ENCODE results near the gene ABCA4. TPM values are rescaled to one million over a fixed set of nuclear protein-coding genes. Genes with fewer than 3 reads are reported as not detected.
A peak's percentile ranks its signal among the peaks of the same experiment; 100 is the strongest.

ABCA4 gene
- total RNA-seq, 1 experiment from 2014 or later: 4.8 TPM

GRCh38 chr1:94098585-94099111, 22.3 kb downstream of the ABCA4 start:
- Histone ChIP-seq H3K4me3 (no peak overlapping the region), H3K36me3 (no peaks in the 10 kb centered on the region), H3K9me3 (no peaks in the 10 kb centered on the region), H3K27me3 (no peaks in the 10 kb centered on the region)
- DNase-seq: no peak

GRCh38 chr1:94096797-94097549, 24.0 kb downstream of the ABCA4 start:
- no peaks in the 10 kb centered on the region for H3K9me3 ChIP-seq
- H3K36me3 ChIP-seq: no peaks in the 10 kb centered on the region
- no peak for DNase-seq
- no peaks in the 10 kb centered on the region for H3K27me3 ChIP-seq
- H3K4me3 ChIP-seq: no peak overlapping the region

GRCh38 chr1:94095744-94096469, 25.0 kb downstream of the ABCA4 start:
- Histone ChIP-seq H3K4me3 (no peak overlapping the region), H3K27me3 (no peaks in the 10 kb centered on the region), H3K9me3 (no peaks in the 10 kb centered on the region), H3K36me3 (no peaks in the 10 kb centered on the region)
- peak; percentile 28 for DNase-seq

GRCh38 chr1:94095112-94095637, 25.8 kb downstream of the ABCA4 start:
- Histone ChIP-seq H3K36me3 (no peaks in the 10 kb centered on the region), H3K9me3 (no peaks in the 10 kb centered on the region), H3K4me3 (no peak overlapping the region), H3K27me3 (no peaks in the 10 kb centered on the region)
- DNase-seq: peak; percentile 31

GRCh38 chr1:94094469-94095111, 26.4 kb downstream of the ABCA4 start:
- no peaks in the 10 kb centered on the region for H3K27me3 ChIP-seq
- H3K9me3 ChIP-seq: no peaks in the 10 kb centered on the region
- no peaks in the 10 kb centered on the region for H3K36me3 ChIP-seq
- no peak overlapping the region for H3K4me3 ChIP-seq
- peak; percentile 72 for DNase-seq

- Histone ChIP-seq H3K9me3 (no peaks in the 10 kb centered on the region), H3K27me3 (no peaks in the 10 kb centered on the region), H3K4me3 (no peak overlapping the region), H3K36me3 (no peaks in the 10 kb centered on the region)
- peak; percentile 59 for DNase-seq
Measured at GRCh38 chr1:94093996-94094395, 27.0 kb downstream of the ABCA4 start.

- no peak overlapping the region for H3K4me3 ChIP-seq
- H3K9me3 ChIP-seq: no peaks in the 10 kb centered on the region
- H3K27me3 ChIP-seq: no peaks in the 10 kb centered on the region
- no peak for DNase-seq
- H3K36me3 ChIP-seq: no peaks in the 10 kb centered on the region
Measured at GRCh38 chr1:94093396-94093795, 27.6 kb downstream of the ABCA4 start.

- Histone ChIP-seq H3K36me3 (no peaks in the 10 kb centered on the region), H3K27me3 (no peaks in the 10 kb centered on the region), H3K9me3 (no peaks in the 10 kb centered on the region), H3K4me3 (no peak overlapping the region)
- DNase-seq: no peak
Measured at GRCh38 chr1:94092210-94092613, 28.7 kb downstream of the ABCA4 start.

GRCh38 chr1:94090761-94091160, 30.2 kb downstream of the ABCA4 start:
- DNase-seq: no peak
- no peaks in the 10 kb centered on the region for H3K9me3 ChIP-seq
- H3K27me3 ChIP-seq: no peaks in the 10 kb centered on the region

GRCh38 chr1:94087193-94087592, 33.8 kb downstream of the ABCA4 start:
- no peak for DNase-seq
- Histone ChIP-seq H3K9me3 (no peaks in the 10 kb centered on the region), H3K4me3 (no peak overlapping the region), H3K27me3 (no peaks in the 10 kb centered on the region), H3K36me3 (no peaks in the 10 kb centered on the region)

More at GRCh38 chr1:94090761-94091160, 30.2 kb downstream of the ABCA4 start:
- Histone ChIP-seq H3K4me3 (no peak overlapping the region), H3K36me3 (no peaks in the 10 kb centered on the region)

GRCh38 chr1:94084547-94084946, 36.4 kb downstream of the ABCA4 start:
- no peak for DNase-seq
- no peaks in the 10 kb centered on the region for H3K36me3 ChIP-seq
- H3K27me3 ChIP-seq: no peaks in the 10 kb centered on the region
- no peak overlapping the region for H3K4me3 ChIP-seq
- no peaks in the 10 kb centered on the region for H3K9me3 ChIP-seq

GRCh38 chr1:94084085-94084484, 36.9 kb downstream of the ABCA4 start:
- no peaks in the 10 kb centered on the region for H3K9me3 ChIP-seq
- no peaks in the 10 kb centered on the region for H3K27me3 ChIP-seq
- no peak overlapping the region for H3K4me3 ChIP-seq
- no peak for DNase-seq
- no peaks in the 10 kb centered on the region for H3K36me3 ChIP-seq

GRCh38 chr1:94083681-94084080, 37.3 kb downstream of the ABCA4 start:
- no peak overlapping the region for H3K4me3 ChIP-seq
- H3K36me3 ChIP-seq: no peaks in the 10 kb centered on the region
- DNase-seq: no peak
- no peaks in the 10 kb centered on the region for H3K27me3 ChIP-seq
- H3K9me3 ChIP-seq: no peaks in the 10 kb centered on the region

- DNase-seq: peak; percentile 76
- no peaks in the 10 kb centered on the region for H3K27me3 ChIP-seq
- no peaks in the 10 kb centered on the region for H3K36me3 ChIP-seq
- H3K9me3 ChIP-seq: no peaks in the 10 kb centered on the region
- H3K4me3 ChIP-seq: no peak overlapping the region
Measured at GRCh38 chr1:94081566-94082344, 39.2 kb downstream of the ABCA4 start.

- Histone ChIP-seq H3K4me3 (no peak overlapping the region), H3K27me3 (no peaks in the 10 kb centered on the region), H3K9me3 (no peaks in the 10 kb centered on the region), H3K36me3 (no peaks in the 10 kb centered on the region)
- DNase-seq: no peak
Measured at GRCh38 chr1:94079989-94080388, 41.0 kb downstream of the ABCA4 start.
